Esophagus muscularis mucosa (tissue), 4 donors: ENCODE data around the gene TPRN.

Experiments used
- CTCF ChIP-seq, 3 experiments: fragments of 200-600 bp in 2 of 3; fragments of 450-650 bp in 1 of 3; sonication (generic) in 2 of 3; IDR thresholded peaks; one replicate each; pipeline ENCODE4 v1.5.1; 2017 to 2019; ENCODE audit warnings: antibody characterized with exemption in 3 of 3, mild to moderate bottlenecking in 2 of 3, moderate library complexity in 1 of 3
- EP300 ChIP-seq: sonication (generic); formaldehyde crosslinking; IDR thresholded peaks from one replicate; pipeline ENCODE4 v1.6.1; 2017; ENCODE audit warnings: antibody characterized with exemption
- POLR2A ChIP-seq: fragments of 450-650 bp; IDR thresholded peaks from one replicate; pipeline ENCODE4 v1.6.1; 2017; ENCODE audit warnings: antibody characterized with exemption, moderate library complexity, mild to moderate bottlenecking, low read depth
- POLR2AphosphoS5 ChIP-seq, 2 donors: sonication (generic); formaldehyde crosslinking; IDR thresholded peaks; one replicate each; pipeline ENCODE4 v1.6.1; 2017; ENCODE audit warnings: antibody characterized with exemption in 2 of 2

GRCh38 chr9:137188490-137189296, 11.8 kb downstream of the TPRN start, which contains the start of the genes ANAPC2 and SSNA1:
- TF ChIP-seq CTCF (IDR thresholded peaks at IDR 0.05) (peak; percentile 12 to 62 (median 29)), POLR2A (peak; percentile 85), EP300 (no peak), POLR2AphosphoS5 (IDR thresholded peaks at IDR 0.05) (peak; percentile 98 to 99)
